ENCODE data around the gene GRM4.

The GRM4 gene

DNA sequence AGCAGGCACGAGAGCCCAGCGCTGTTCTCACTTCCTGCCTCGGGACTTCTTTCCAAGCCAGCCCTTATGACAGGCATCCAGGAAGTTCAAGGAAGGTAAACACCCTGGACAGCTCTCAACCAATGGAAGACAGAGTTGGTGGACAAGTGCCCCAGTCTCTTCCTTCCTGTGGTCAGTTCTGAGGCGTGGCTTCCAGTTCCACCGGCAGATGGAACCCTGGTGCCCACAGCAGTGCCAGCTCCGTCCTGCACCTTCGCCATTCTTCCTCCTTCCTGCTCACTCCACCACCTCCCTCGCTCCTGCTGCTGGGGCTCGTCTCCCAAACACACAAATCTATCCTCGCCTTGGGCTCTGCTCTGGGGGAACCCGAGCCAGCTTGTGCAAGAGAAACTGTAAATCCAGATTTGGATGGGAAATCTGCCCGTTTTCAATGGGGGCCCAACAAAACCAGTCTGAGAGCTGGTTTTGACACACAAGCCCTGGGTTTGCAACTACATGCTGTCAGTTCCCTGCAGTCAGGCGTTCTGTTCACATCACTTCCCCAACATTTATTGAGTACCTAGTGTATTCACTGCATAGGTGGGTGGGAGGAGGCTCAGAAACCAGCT is 162.7 kb downstream of the GRM4 start:
- no peak for DNase-seq (ENCODE audit: low read depth in 1 of 2, low spot score in 1 of 2)

DNA sequence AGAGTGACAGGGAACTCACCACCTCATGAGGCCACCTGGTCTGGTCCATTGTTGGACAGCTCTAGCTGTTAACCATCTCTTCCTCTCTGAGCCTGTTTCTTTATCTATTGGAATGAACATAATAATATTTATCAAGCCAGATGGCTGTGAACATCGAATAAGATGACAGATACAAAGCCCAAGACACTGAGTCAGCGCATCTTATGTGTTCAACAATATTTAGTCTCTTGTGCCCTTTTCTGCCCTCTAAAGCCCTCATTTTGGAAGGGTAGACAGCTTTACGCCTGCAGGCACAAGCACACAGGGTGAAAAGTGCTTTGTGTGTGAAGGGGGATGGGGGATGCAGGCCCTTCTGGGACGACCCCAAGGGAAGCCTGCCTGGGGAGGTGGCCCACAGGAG is 164.0 kb downstream of the GRM4 start:
- DNase-seq (ENCODE audit: low read depth in 1 of 2, low spot score in 1 of 2) = no peak

DNA sequence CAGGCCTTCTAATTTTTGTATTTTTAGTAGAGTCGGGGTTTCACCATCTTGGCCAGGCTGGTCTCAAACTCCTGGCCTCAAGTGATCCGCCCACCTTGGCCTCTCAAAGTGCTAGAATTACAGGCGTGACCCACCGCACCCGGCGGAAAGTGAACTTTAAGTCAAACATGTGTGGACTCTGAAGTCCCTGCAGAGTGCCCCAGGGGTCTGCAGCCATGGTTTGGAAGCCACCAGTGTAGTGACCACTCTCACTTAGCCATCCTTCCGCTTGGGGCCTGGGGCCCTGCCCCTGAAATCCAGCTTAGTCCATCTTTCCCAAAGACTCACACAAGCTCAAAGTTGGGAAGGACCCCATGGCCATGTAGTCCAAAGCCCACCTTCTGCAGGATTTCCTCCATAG is 164.5 kb downstream of the GRM4 start:
- DNase-seq (ENCODE audit: low read depth in 1 of 2, low spot score in 1 of 2) = no peak

DNA sequence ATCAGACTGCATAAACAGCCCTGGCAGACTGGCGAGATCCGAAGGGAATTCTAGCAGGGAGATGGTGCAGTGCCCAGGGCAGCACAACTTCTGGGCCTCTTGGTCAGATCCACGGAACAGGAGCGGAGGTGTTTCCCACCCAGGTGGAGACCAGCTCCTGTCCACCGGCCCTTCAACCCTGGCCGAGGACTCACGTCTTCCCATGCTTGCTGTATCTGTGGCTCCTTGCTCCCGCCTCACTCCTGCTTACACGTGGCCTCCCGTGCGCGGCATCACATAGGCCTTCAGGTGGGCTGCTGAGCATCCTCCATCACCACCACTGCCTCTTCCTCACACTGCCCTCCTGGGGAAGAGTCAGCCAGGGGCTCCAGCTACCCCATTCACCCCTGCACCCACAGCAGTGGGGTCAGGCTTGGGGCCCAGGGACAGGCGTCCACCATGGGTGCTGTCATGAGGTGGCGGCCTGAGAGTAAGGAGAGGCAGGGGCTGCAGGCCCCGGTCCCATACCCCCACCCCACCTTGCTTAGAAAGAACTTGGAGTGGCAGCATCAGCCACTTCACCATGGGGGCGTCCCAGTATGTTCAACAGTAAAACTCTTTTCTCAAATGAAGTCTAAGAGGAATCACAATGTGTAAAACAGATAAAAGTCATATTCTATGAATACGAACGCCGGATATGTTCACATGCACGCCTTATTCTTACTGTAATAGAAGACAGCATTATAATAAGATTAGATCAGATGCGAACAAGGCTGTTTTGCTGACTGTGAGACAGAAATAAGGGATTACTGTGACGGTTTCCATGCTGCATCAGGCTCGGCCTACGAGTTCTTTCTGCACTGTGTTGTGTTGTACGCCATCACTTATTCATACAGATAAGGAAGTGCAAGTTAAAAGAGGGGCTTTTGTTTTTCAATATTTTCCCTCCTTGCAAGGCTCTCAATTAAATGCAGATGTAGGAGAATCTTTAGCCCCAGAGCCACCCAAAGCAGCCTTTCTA is 165.4 kb downstream of the GRM4 start:
- no peak for DNase-seq (ENCODE audit: low read depth in 1 of 2, low spot score in 1 of 2)

DNA sequence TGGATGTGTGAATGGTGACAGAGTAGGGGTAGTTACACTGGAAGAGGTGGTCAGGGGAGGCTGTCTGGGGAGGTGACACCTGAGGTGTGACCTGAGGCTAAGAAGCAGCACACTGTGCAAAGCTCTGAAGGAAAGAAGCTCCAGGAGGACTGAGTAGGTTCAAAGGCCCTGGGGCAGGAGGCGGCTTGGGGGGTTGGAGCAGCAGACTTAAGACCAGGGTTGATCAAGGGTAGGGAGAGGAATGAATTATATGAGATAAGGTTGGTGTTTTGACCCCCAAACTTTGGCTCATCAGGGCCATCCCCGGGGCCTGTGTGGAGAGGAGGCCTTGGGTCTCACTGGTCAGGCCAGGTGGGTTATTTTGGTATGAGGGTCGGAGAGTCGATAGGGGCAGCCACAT is 166.1 kb downstream of the GRM4 start:
- no peak for DNase-seq (ENCODE audit: low read depth in 1 of 2, low spot score in 1 of 2)

DNA sequence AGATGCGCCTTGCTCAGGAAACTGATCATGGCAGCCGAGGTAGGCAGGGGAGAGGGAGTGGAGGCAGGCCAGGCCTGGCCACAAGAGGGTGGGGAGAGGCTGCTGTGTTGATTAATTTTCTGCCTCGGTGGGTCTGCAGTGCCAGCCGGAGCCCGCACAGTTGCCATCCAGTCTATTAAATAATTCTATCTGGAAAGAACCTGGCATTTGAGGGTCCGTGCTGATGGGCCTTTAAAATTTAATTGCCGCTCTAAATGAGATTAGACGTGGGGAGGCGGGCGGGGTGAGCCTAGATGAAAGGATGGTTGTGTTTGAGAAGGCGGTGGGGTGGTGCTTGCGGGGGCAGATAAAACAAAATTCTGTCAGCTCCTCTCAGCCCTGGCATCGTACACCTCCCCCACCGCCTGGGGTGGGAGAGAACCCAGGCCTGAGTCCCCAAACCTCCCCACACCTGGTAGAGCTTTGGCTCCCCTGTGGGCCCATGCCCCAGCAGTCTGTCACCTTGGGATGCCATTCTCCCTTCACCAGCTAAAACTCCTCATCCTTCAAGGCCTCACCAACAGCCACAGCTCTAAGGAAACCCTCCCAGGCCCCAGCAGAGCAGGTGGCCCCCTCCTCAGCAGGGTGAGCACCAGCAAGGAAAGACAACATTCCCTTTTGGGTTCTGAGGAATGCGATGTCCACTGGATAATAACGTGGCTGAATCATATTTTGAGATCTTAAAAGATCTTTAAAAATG is 167.3 kb downstream of the GRM4 start:
- DNase-seq (ENCODE audit: low read depth in 1 of 2, low spot score in 1 of 2) = no peak

DNA sequence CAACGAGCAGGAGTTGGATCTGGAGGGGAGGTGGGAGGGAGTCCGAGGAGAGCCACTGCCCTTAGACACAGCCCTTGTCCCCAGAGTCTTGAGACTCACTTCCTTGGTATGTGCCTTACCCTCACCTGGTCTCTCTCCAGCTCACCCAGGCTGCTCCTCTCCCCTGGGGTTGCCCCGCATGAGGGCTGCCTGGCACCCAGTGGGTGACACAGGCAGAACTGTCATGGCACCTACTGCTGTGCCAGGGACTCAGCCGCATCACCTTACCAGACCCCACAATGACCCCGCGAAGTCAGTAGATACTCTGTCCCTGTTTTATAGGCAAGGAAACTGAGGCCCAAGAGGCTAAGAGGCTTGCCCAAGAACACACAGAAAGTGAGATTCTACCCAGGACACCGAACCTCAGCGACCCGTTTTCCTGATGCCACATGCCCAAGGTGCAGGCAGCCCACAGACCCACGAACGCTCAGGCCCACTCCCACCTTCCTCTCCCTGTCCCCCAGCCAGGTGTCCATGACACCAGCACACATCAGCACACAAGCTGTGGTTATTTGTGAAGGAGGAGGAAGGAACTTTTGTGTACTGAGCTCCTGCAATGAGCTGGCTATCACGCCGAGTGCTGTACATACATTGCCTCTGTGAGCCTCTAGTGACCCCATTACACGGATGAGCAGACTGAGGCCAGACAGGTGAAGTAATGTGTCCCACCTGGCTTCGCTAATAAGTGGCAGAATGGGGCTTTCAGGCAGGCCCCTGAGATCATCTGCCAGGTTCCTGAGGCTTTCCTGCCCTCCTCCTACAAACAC is 168.1 kb downstream of the GRM4 start:
- no peak for DNase-seq (ENCODE audit: low read depth in 1 of 2, low spot score in 1 of 2)

DNA sequence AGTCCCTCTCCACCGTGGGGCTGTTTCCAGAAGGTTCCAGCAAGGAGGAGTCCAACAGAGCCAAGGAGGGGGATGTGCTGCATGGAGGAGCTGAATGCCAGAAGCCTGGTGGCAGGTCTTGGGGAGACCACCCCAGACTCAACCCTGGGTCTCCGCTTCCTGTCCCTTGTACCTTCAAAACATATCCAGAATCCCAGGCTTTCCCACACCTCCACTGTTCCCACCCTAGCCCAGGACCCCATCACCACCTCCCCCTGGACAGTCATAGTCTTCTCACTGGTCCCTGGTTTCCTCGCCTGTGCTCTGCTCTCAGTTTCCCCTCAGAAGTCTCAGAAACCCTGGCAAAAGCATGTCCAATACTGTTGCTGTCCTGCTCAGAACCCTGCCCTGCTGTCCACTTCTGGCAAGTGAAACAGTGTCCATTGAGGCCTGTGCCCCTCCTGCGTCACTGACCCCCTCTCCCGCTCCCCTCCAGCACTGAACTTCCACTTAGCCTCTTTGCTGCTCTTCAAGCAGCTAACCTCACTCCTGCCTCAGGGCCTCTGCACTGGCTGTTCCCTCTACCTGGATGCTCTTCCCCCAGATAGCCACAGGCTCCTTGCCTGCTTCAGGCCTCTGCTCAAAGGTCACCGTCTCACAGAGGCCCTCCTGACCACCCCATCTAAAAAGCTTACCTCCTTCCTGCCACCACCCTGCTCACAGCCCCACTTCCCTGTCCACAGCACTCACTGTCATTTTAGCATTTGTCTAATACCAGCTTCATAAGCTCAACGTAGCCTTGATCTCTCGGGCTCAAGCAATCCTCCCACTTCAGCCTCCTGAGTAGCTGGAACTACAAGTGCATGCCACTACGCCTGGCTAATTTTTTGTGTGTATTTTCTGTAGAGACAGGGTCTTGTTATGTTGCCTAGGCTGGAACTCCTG is 169.2 kb downstream of the GRM4 start:
- DNase-seq (ENCODE audit: low read depth in 1 of 2, low spot score in 1 of 2) = no peak

DNA sequence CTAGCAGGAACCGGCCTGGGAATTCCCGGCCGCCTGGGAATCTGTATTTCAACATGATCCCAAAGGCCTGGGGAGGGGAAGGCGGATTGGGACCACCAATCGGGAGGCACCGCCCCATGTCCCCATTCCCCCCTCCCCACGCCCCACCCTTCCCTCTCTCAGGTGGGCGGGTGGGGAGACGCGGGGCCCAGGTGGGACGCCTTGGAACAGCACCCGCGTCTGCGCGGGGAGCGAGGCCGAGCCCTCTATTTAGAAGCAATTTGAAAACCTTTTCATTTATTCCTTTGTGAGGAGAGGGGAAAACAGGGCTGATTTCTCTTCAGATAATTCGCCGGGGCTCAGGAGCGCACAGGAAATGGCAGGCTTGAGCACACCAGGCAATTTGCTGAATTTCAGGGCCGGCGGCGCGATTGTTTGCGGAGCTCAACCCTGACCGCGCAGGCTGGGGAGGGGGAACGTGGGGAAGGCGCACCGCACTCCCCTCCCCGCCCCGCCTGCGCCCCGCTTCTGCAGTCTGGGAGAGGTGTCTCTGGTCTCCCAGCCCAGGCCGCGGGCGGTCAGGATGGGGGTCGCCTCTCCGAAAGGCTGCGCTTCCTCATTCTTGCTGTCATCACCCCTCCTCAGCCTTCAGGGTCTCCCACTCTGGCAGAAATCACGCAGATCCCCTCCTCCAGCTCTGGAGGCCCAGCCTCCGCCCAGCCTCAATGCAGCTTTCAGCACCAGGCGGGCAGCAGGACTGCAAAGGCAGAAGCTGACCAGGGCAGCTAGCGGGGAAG is 170.0 kb downstream of the GRM4 start:
- DNase-seq (ENCODE audit: low read depth in 1 of 2, low spot score in 1 of 2) = no peak

DNA sequence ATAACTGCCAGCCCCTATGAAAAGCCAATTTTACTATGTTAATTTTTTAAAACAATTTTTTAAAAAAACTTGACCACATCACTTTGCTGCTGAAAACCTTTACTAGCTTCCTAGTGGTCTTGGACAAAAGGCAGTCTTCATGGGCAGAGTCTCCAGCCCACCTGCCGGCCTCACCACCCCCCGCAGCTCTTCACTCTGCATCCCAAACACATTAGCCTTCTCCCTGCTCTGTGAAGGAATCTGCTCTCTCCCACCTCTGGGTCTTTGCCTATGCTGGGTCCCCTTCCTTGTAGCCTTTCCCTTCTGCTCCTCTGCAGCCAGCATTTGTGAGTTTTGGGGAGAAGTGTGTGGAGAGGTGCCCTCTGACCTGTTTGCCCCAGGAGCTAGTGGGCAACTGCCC is 171.4 kb downstream of the GRM4 start:
- no peak for DNase-seq (ENCODE audit: low read depth in 1 of 2, low spot score in 1 of 2)

DNA sequence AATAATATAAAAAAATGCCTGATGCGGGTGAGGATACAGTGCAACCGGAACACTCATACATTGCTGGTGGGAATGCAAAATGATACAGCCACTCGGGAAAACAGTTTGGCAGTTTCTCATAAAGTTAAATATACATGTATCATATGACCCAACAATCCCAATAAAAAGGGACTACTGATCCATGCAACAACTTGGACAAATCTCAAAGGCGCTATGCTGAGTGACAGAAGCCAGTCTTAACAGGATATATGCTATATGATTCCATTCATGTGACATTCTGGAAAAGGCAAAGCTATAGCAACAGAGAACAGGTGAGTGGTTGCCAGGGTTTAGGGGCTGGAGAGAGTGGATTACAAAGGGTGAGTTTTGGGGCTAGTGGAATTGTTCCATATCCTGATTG is 171.9 kb downstream of the GRM4 start:
- DNase-seq (ENCODE audit: low read depth in 1 of 2, low spot score in 1 of 2) = no peak

DNA sequence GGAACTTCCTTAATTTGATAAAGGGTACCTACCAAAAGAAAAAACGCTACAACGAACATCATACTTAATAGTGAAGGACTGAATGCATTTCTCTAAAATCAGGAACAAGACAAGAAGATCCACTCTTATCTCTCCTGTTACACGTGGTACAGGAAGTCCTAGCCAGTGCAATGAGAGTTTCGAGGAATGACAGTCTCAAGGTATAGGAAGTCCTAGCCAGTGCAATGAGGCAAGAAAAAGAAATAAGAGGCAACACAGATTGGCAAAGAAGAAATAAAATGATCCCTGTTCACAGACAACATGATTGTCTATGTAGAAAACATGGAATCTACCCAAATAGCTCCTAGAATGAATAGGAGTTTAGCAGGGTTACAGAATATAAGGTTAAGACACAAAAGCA is 174.3 kb downstream of the GRM4 start:
- no peak for DNase-seq (ENCODE audit: low read depth in 1 of 2, low spot score in 1 of 2)
